CD4-positive, CD25-positive, alpha-beta regulatory T cell (primary cell): Measurements from ENCODE around the gene ORC5. TPM values are rescaled to one million over a fixed set of nuclear protein-coding genes. Genes with fewer than 3 reads are reported as not detected.

Source experiments
- ATAC-seq, 2 donors: fragments of 150-1000 bp; cut with Tn5 transposase; one replicate each; pipeline ENCODE4 v1.10.0; 2021; ENCODE audit warnings: low read depth in 2 of 2, moderate number of reproducible peaks in 2 of 2, moderate library complexity in 1 of 2
- DNase-seq, 3 donors: peaks; one replicate each; pipeline versions ENCODE4 v3.0.0 to v3.0.0-alpha.2; 2012 to 2022; ENCODE audit warnings: mixed read lengths in 1 of 3
- H3K27ac ChIP-seq: one replicate; pipeline ENCODE4 v1.7.0; 2013; ENCODE audit warnings: mild to moderate bottlenecking, low read length; ENCODE audit not compliant: insufficient read depth, poor library complexity, severe bottlenecking
- H3K27me3 ChIP-seq: one replicate; pipeline ENCODE4 v1.7.0; 2013; ENCODE audit warnings: low read length; ENCODE audit not compliant: control insufficient read depth, insufficient read depth
- H3K36me3 ChIP-seq: one replicate; pipeline ENCODE4 v1.7.0; 2013; ENCODE audit warnings: mild to moderate bottlenecking, low read length, moderate library complexity; ENCODE audit not compliant: control insufficient read depth, insufficient read depth
- H3K4me1 ChIP-seq: 2 replicates; pipeline ENCODE4 v1.7.0; 2013; ENCODE audit warnings: mild to moderate bottlenecking, low read length; ENCODE audit not compliant: insufficient read depth, control insufficient read depth, poor library complexity, severe bottlenecking
- H3K4me3 ChIP-seq: one replicate; pipeline ENCODE4 v1.7.0; 2013; ENCODE audit warnings: low read depth, mild to moderate bottlenecking, low read length, moderate library complexity
- H3K9me3 ChIP-seq, 2 experiments: 1 replicate in 1 of 2; 2 replicates in 1 of 2; pipeline ENCODE4 v1.7.0; 2013; ENCODE audit warnings: low read length in 2 of 2, mild to moderate bottlenecking in 1 of 2, moderate library complexity in 1 of 2; ENCODE audit not compliant: control insufficient read depth in 2 of 2
- H3K27ac Mint-ChIP-seq, 3 donors: one replicate each; pipeline ENCODE4 v1.8.0; 2020 to 2022; ENCODE audit warnings: mild to moderate bottlenecking in 3 of 3, mixed read lengths in 3 of 3, moderate library complexity in 2 of 3
- H3K27me3 Mint-ChIP-seq: one replicate; pipeline ENCODE4 v1.8.0; 2022; ENCODE audit warnings: mild to moderate bottlenecking, mixed read lengths
- H3K36me3 Mint-ChIP-seq: one replicate; pipeline ENCODE4 v1.8.0; 2020; ENCODE audit warnings: mixed read lengths
- H3K4me1 Mint-ChIP-seq, 4 donors: one replicate each; pipeline ENCODE4 v1.8.0; 2020 to 2022; ENCODE audit warnings: mixed read lengths in 4 of 4, mild to moderate bottlenecking in 1 of 4
- H3K4me3 Mint-ChIP-seq, 4 donors: one replicate each; pipeline ENCODE4 v1.8.0; 2020 to 2022; ENCODE audit warnings: mild to moderate bottlenecking in 4 of 4, mixed read lengths in 4 of 4, moderate library complexity in 3 of 4
- H3K9me3 Mint-ChIP-seq, 7 donors: one replicate each; pipeline ENCODE4 v1.8.0; 2020 to 2022; ENCODE audit warnings: mixed read lengths in 7 of 7, mild to moderate bottlenecking in 3 of 7, moderate library complexity in 2 of 7
- polyA plus RNA-seq, 4 donors: library from polyadenylated mRNA; unstranded; fragments of 300-500 nt; fragmentation: Illumina TruSeq; gene quantifications; one replicate each; pipeline ENCODE4 v1.2.3, GENCODE V29; 2021
- total RNA-seq: library from RNA; stranded (reverse); gene quantifications from one replicate; pipeline ENCODE4 v1.2.3, GENCODE V29; 2022

Gene ORC5
- total and polyA plus RNA-seq, 5 donors from 2014 or later, result 16.7 to 30.0 (median 29.0) TPM

GRCh38 chr7:104106108-104106905 is 101.5 kb downstream of the ORC5 start:
- ATAC-seq, result no peak
- Mint-ChIP-seq H3K36me3 (no peaks in the 10 kb centered on the region), H3K27me3 (peaks cover 16% of the 10 kb centered on the region)

GRCh38 chr7:104098890-104099289 is 108.9 kb downstream of the ORC5 start:
- Histone ChIP-seq H3K9me3 (no peaks in the 10 kb centered on the region), H3K4me3 (no peak overlapping the region), H3K4me1 (no peaks in the 10 kb centered on the region), H3K27me3 (no peaks in the 10 kb centered on the region), H3K27ac (no peak overlapping the region), H3K36me3 (no peaks in the 10 kb centered on the region)
- Mint-ChIP-seq H3K27ac (no peak overlapping the region), H3K4me3 (no peak overlapping the region), H3K36me3 (no peaks in the 10 kb centered on the region), H3K4me1 (no peaks in the 10 kb centered on the region), H3K9me3 (peaks cover 0 to 2% (median 0%) of the 10 kb centered on the region in 7 donors), H3K27me3 (peaks cover 5% of the 10 kb centered on the region)
- no peak for DNase-seq
- ATAC-seq, result no peak

More at GRCh38 chr7:104106108-104106905, 101.5 kb downstream of the ORC5 start:
- no peaks in the 10 kb centered on the region for H3K4me1 Mint-ChIP-seq
- H3K9me3 Mint-ChIP-seq, result peaks cover 0 to 3% (median 0%) of the 10 kb centered on the region in 7 donors
- Histone ChIP-seq H3K9me3 (no peaks in the 10 kb centered on the region), H3K27me3 (no peaks in the 10 kb centered on the region), H3K4me1 (no peaks in the 10 kb centered on the region), H3K36me3 (no peaks in the 10 kb centered on the region), H3K27ac (no peak overlapping the region), H3K4me3 (no peak overlapping the region)
- no peak overlapping the region for H3K4me3 Mint-ChIP-seq
- DNase-seq, result no peak
- no peak overlapping the region for H3K27ac Mint-ChIP-seq

DNA sequence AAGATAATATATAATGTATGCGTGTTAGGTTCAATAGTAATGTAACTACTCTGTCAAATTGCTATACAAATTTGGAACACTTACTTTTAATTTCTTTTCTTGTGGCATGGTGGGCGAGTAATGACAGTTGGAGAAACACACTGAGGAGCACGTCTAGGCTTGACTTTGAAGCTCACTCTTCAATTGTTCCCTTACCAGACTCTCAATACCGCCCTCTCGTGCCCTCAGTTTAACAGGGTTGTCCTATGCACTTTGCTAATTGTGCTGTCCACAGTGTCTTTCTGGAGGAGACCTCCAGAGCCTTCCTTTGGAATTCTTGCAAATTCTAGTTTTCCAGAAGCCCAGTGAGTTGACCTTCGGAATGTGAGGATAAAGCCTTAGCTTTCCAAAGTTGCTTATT is 111.1 kb downstream of the ORC5 start:
- no peak overlapping the region for H3K27ac Mint-ChIP-seq
- no peaks in the 10 kb centered on the region for H3K36me3 Mint-ChIP-seq
- peaks cover 4% of the 10 kb centered on the region for H3K27me3 Mint-ChIP-seq
- no peaks in the 10 kb centered on the region for H3K27me3 ChIP-seq
- no peaks in the 10 kb centered on the region for H3K36me3 ChIP-seq
- H3K4me3 Mint-ChIP-seq, result no peak overlapping the region
- H3K4me1 ChIP-seq, result no peaks in the 10 kb centered on the region
- H3K4me3 ChIP-seq, result no peak overlapping the region
- H3K9me3 ChIP-seq, result no peaks in the 10 kb centered on the region
- DNase-seq (no peak), ATAC-seq (no peak)
- no peaks in the 10 kb centered on the region for H3K4me1 Mint-ChIP-seq
- H3K27ac ChIP-seq, result no peak overlapping the region
- peaks cover 0 to 4% (median 0%) of the 10 kb centered on the region in 7 donors for H3K9me3 Mint-ChIP-seq

- peaks cover 0 to 4% (median 0%) of the 10 kb centered on the region in 7 donors for H3K9me3 Mint-ChIP-seq
- peaks cover 14% of the 10 kb centered on the region for H3K27me3 Mint-ChIP-seq
- ATAC-seq (no peak), DNase-seq (no peak)
- H3K36me3 Mint-ChIP-seq, result no peaks in the 10 kb centered on the region
- H3K4me1 Mint-ChIP-seq, result no peaks in the 10 kb centered on the region
- H3K4me3 Mint-ChIP-seq, result no peak overlapping the region
- Histone ChIP-seq H3K36me3 (no peaks in the 10 kb centered on the region), H3K27ac (no peak overlapping the region), H3K4me3 (no peak overlapping the region), H3K27me3 (peaks cover 7% of the 10 kb centered on the region), H3K9me3 (no peaks in the 10 kb centered on the region), H3K4me1 (no peaks in the 10 kb centered on the region)
- no peak overlapping the region for H3K27ac Mint-ChIP-seq
These were observed 114.7 kb downstream of the ORC5 start for GRCh38 chr7:104093127-104093526.

GRCh38 chr7:104091242-104091641 is 116.6 kb downstream of the ORC5 start:
- Mint-ChIP-seq H3K27ac (no peak overlapping the region), H3K27me3 (peaks cover 14% of the 10 kb centered on the region), H3K9me3 (peaks cover 0 to 4% (median 0%) of the 10 kb centered on the region in 7 donors), H3K4me1 (no peaks in the 10 kb centered on the region), H3K36me3 (no peaks in the 10 kb centered on the region), H3K4me3 (no peak overlapping the region)
- no peaks in the 10 kb centered on the region for H3K36me3 ChIP-seq
- no peaks in the 10 kb centered on the region for H3K4me1 ChIP-seq
- no peak overlapping the region for H3K27ac ChIP-seq
- H3K27me3 ChIP-seq, result peaks cover 7% of the 10 kb centered on the region
- no peaks in the 10 kb centered on the region for H3K9me3 ChIP-seq
- no peak for ATAC-seq
- H3K4me3 ChIP-seq, result no peak overlapping the region
- no peak for DNase-seq

DNA sequence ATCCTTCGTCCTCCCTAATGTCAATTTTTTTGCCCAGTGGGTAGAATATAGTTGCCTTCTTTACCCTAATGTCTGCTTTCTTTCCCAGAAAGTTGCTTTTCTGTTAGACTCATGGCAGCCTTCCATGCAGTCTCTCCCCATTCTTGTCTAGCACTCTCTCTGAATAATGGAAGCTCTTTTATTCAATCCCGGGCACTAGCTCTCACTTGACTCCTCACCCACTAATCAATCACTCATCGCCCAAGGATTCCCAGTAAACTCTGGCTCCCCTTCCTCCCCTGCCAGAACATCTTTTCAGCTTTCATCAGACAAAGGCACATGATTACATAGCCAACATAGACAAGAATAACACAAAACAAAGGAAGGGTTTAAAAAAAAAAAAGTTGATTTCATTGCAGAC is 118.2 kb downstream of the ORC5 start:
- Histone ChIP-seq H3K4me1 (no peaks in the 10 kb centered on the region), H3K9me3 (no peaks in the 10 kb centered on the region), H3K4me3 (no peak overlapping the region), H3K36me3 (no peaks in the 10 kb centered on the region), H3K27me3 (peaks cover 7% of the 10 kb centered on the region), H3K27ac (no peak overlapping the region)
- no peak for ATAC-seq
- no peak overlapping the region for H3K4me3 Mint-ChIP-seq
- no peaks in the 10 kb centered on the region for H3K4me1 Mint-ChIP-seq
- DNase-seq, result no peak
- peaks cover 0 to 8% (median 3%) of the 10 kb centered on the region in 7 donors for H3K9me3 Mint-ChIP-seq
- no peaks in the 10 kb centered on the region for H3K36me3 Mint-ChIP-seq
- peaks cover 14% of the 10 kb centered on the region for H3K27me3 Mint-ChIP-seq
- no peak overlapping the region for H3K27ac Mint-ChIP-seq

DNA sequence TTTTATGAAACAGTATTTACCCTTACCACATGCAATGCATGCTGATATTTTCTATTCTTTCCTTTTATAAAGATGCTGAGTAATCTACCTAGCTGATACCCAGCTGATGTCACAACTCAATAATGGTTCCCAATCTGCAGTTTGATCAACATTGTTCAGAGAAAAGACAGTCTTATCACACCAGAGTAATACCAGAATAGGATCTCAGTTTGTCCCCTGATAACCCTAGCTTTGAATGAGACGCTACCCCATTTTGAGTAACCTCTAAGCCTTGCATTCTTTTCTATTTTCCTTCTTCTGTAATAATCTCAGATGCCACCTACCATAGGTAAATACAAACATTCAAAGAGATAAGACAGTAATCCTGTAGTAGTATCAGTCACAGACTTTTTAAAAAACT is 118.8 kb downstream of the ORC5 start:
- Mint-ChIP-seq H3K4me1 (no peaks in the 10 kb centered on the region), H3K9me3 (peaks cover 0 to 8% (median 4%) of the 10 kb centered on the region in 7 donors), H3K27ac (no peak overlapping the region), H3K4me3 (no peak overlapping the region), H3K27me3 (peaks cover 14% of the 10 kb centered on the region), H3K36me3 (no peaks in the 10 kb centered on the region)
- Histone ChIP-seq H3K4me1 (no peaks in the 10 kb centered on the region), H3K4me3 (no peak overlapping the region), H3K9me3 (no peaks in the 10 kb centered on the region), H3K36me3 (no peaks in the 10 kb centered on the region), H3K27ac (no peak overlapping the region), H3K27me3 (peaks cover 7% of the 10 kb centered on the region)
- DNase-seq (no peak), ATAC-seq (no peak)
